GM19324 (cell line): ENCODE data around the gene FUS.
A peak's percentile ranks its signal among the peaks of the same experiment; 100 is the strongest.
"Not testable (repeated sequence)": the region's sequence is repeated elsewhere in the genome, so short reads cannot be mapped to it uniquely, and the experiment has no call there.

Source experiments
- ATAC-seq: cut with Tn5 transposase; IDR thresholded peaks from one replicate; pipeline ENCODE4 v1.9.1; 2021; ENCODE audit warnings: mild to moderate bottlenecking, moderate library complexity; ENCODE audit not compliant: unreplicated experiment, low FRiP score

FUS gene

GRCh38 chr16:31179747-31180459 is at the start of gene FUS:
Gene FUS (plus strand): TSS chr16:31180139. CDS start chr16:31180215, 76 bp downstream.
- ATAC-seq = peak; percentile 85

- ATAC-seq = no peak
These were observed 49.5 kb upstream of the FUS start for GRCh38 chr16:31130336-31130891.

- ATAC-seq = no peak
These were observed 49.0 kb upstream of the FUS start for GRCh38 chr16:31130899-31131298.

- no peak for ATAC-seq
These were observed 48.5 kb upstream of the FUS start for GRCh38 chr16:31131416-31131815.

GRCh38 chr16:31131841-31132271 is 48.1 kb upstream of the FUS start:
- ATAC-seq = no peak

GRCh38 chr16:31132303-31132979 is 47.5 kb upstream of the FUS start:
- ATAC-seq = no peak

GRCh38 chr16:31133046-31133501 is 46.9 kb upstream of the FUS start:
- ATAC-seq = no peak

- ATAC-seq = no peak
These were observed 45.8 kb upstream of the FUS start for GRCh38 chr16:31134091-31134571.

- ATAC-seq = no peak
These were observed 45.1 kb upstream of the FUS start for GRCh38 chr16:31134625-31135534.

GRCh38 chr16:31135535-31136286 is 44.2 kb upstream of the FUS start, which contains the start of gene PRSS8:
Gene PRSS8 (minus strand): TSS chr16:31135727. CDS start chr16:31135498, 229 bp downstream.
- ATAC-seq = no peak

GRCh38 chr16:31136287-31136662 is 43.7 kb upstream of the FUS start:
- no peak for ATAC-seq

GRCh38 chr16:31136822-31137499 is 43.0 kb upstream of the FUS start:
- not testable (repeated sequence) for ATAC-seq

GRCh38 chr16:31138621-31139578 is 41.0 kb upstream of the FUS start:
- ATAC-seq = no peak

- ATAC-seq = not testable (repeated sequence)
These were observed 38.9 kb upstream of the FUS start for GRCh38 chr16:31141071-31141469.

GRCh38 chr16:31141489-31142108 is 38.3 kb upstream of the FUS start:
- ATAC-seq = no peak

GRCh38 chr16:31142109-31143010 is 37.6 kb upstream of the FUS start:
- ATAC-seq = peak; percentile 92
